ENCODE results near the gene TSPEAR.

Gene TSPEAR

GRCh38 chr21:44516342-44516741 lies 195.0 kb downstream of the TSPEAR start:
- H3K4me1 Mint-ChIP-seq (ENCODE audit: low read depth in 2 of 2): peaks cover 0 to 6% of the 10 kb centered on the region in 2 donors
- no peak overlapping the region for H3K27ac Mint-ChIP-seq
- H3K36me3 Mint-ChIP-seq (ENCODE audit: insufficient read depth): no peaks in the 10 kb centered on the region
- no peak for DNase-seq
- ATAC-seq (replicated peaks): no peak
- H3K4me3 Mint-ChIP-seq: no peak overlapping the region
- H3K9me3 Mint-ChIP-seq: no peaks in the 10 kb centered on the region
- H3K27me3 Mint-ChIP-seq: peaks cover 0 to 12% of the 10 kb centered on the region in 2 donors

GRCh38 chr21:44515359-44516165 lies 195.8 kb downstream of the TSPEAR start:
- Mint-ChIP-seq H3K27ac (no peak overlapping the region), H3K9me3 (no peaks in the 10 kb centered on the region), H3K4me3 (no peak overlapping the region), H3K27me3 (peaks cover 0 to 12% of the 10 kb centered on the region in 2 donors), H3K4me1 (ENCODE audit: low read depth in 2 of 2) (peaks cover under 1 to 6% of the 10 kb centered on the region in 2 donors), H3K36me3 (ENCODE audit: insufficient read depth) (no peaks in the 10 kb centered on the region)
- DNase-seq (no peak), ATAC-seq (replicated peaks) (no peak)

- peaks cover 3 to 6% of the 10 kb centered on the region in 2 donors for H3K4me1 Mint-ChIP-seq (ENCODE audit: low read depth in 2 of 2)
- no peaks in the 10 kb centered on the region for H3K36me3 Mint-ChIP-seq (ENCODE audit: insufficient read depth)
- no peak overlapping the region for H3K27ac Mint-ChIP-seq
- no peak for DNase-seq
- no peak overlapping the region for H3K4me3 Mint-ChIP-seq
- H3K9me3 Mint-ChIP-seq: no peaks in the 10 kb centered on the region
- no peak for ATAC-seq (replicated peaks)
- H3K27me3 Mint-ChIP-seq: peaks cover 0 to 7% of the 10 kb centered on the region in 2 donors
Observed at GRCh38 chr21:44514746-44515358, 196.5 kb downstream of the TSPEAR start.

GRCh38 chr21:44514218-44514520 lies 197.2 kb downstream of the TSPEAR start:
- Mint-ChIP-seq H3K4me1 (ENCODE audit: low read depth in 2 of 2) (peaks cover 3 to 6% of the 10 kb centered on the region in 2 donors), H3K36me3 (ENCODE audit: insufficient read depth) (no peaks in the 10 kb centered on the region), H3K4me3 (no peak overlapping the region), H3K27ac (no peak overlapping the region), H3K27me3 (peaks cover 0 to under 1% of the 10 kb centered on the region in 2 donors), H3K9me3 (no peaks in the 10 kb centered on the region)
- ATAC-seq (replicated peaks): no peak
- no peak for DNase-seq

GRCh38 chr21:44513389-44514217 lies 197.8 kb downstream of the TSPEAR start:
- no peak for DNase-seq
- H3K4me3 Mint-ChIP-seq: no peak overlapping the region
- no peaks in the 10 kb centered on the region for H3K36me3 Mint-ChIP-seq (ENCODE audit: insufficient read depth)
- no peak overlapping the region for H3K27ac Mint-ChIP-seq
- H3K4me1 Mint-ChIP-seq (ENCODE audit: low read depth in 2 of 2): peaks cover 3 to 6% of the 10 kb centered on the region in 2 donors
- ATAC-seq (replicated peaks): no peak
- H3K27me3 Mint-ChIP-seq: no peaks in the 10 kb centered on the region
- H3K9me3 Mint-ChIP-seq: no peaks in the 10 kb centered on the region

GRCh38 chr21:44512496-44513388 lies 198.6 kb downstream of the TSPEAR start:
- Mint-ChIP-seq H3K4me1 (ENCODE audit: low read depth in 2 of 2) (peaks cover 3 to 6% of the 10 kb centered on the region in 2 donors), H3K9me3 (no peaks in the 10 kb centered on the region), H3K4me3 (no peak overlapping the region), H3K27ac (peak overlapping the region in 1 of 2 donors; percentile 8), H3K36me3 (ENCODE audit: insufficient read depth) (no peaks in the 10 kb centered on the region), H3K27me3 (no peaks in the 10 kb centered on the region)
- no peak for ATAC-seq (replicated peaks)
- no peak for DNase-seq

- Mint-ChIP-seq H3K4me1 (ENCODE audit: low read depth in 2 of 2) (peaks cover 3 to 5% of the 10 kb centered on the region in 2 donors), H3K36me3 (ENCODE audit: insufficient read depth) (no peaks in the 10 kb centered on the region), H3K4me3 (no peak overlapping the region), H3K27ac (no peak overlapping the region), H3K27me3 (peaks cover 0 to 4% of the 10 kb centered on the region in 2 donors), H3K9me3 (no peaks in the 10 kb centered on the region)
- ATAC-seq (replicated peaks): no peak
- DNase-seq: no peak
Observed at GRCh38 chr21:44511938-44512275, 199.5 kb downstream of the TSPEAR start.

- no peak for ATAC-seq (replicated peaks)
- no peak for DNase-seq
- H3K4me3 Mint-ChIP-seq: peak overlapping the region in 1 of 2 donors; percentile 35
- H3K36me3 Mint-ChIP-seq (ENCODE audit: insufficient read depth): no peaks in the 10 kb centered on the region
- H3K27me3 Mint-ChIP-seq: peaks cover 0 to 10% of the 10 kb centered on the region in 2 donors
- peaks cover 2 to 3% of the 10 kb centered on the region in 2 donors for H3K4me1 Mint-ChIP-seq (ENCODE audit: low read depth in 2 of 2)
- H3K9me3 Mint-ChIP-seq: no peaks in the 10 kb centered on the region
- no peak overlapping the region for H3K27ac Mint-ChIP-seq
Observed at GRCh38 chr21:44511219-44511937, 200.0 kb downstream of the TSPEAR start.

GRCh38 chr21:44510508-44511218 lies 200.7 kb downstream of the TSPEAR start:
- no peaks in the 10 kb centered on the region for H3K36me3 Mint-ChIP-seq (ENCODE audit: insufficient read depth)
- peak; percentile 98 for ATAC-seq (replicated peaks)

GRCh38 chr21:44510109-44510507 lies 201.3 kb downstream of the TSPEAR start:
- H3K36me3 Mint-ChIP-seq (ENCODE audit: insufficient read depth): no peaks in the 10 kb centered on the region
- H3K27ac Mint-ChIP-seq: no peak overlapping the region
- peaks cover 2 to 3% of the 10 kb centered on the region in 2 donors for H3K4me1 Mint-ChIP-seq (ENCODE audit: low read depth in 2 of 2)
- H3K27me3 Mint-ChIP-seq: peaks cover 0 to 18% of the 10 kb centered on the region in 2 donors
- peak overlapping the region in 1 of 2 donors; percentile 35 for H3K4me3 Mint-ChIP-seq
- no peak for ATAC-seq (replicated peaks)
- H3K9me3 Mint-ChIP-seq: no peaks in the 10 kb centered on the region
- peak in 1 of 3 experiments; percentile 7 for DNase-seq

More at GRCh38 chr21:44510508-44511218, 200.7 kb downstream of the TSPEAR start:
- H3K4me3 Mint-ChIP-seq: peak overlapping the region in 1 of 2 donors; percentile 35
- no peaks in the 10 kb centered on the region for H3K9me3 Mint-ChIP-seq
- no peak overlapping the region for H3K27ac Mint-ChIP-seq
- H3K4me1 Mint-ChIP-seq (ENCODE audit: low read depth in 2 of 2): peaks cover 2 to 3% of the 10 kb centered on the region in 2 donors
- H3K27me3 Mint-ChIP-seq: peaks cover 0 to 17% of the 10 kb centered on the region in 2 donors
- DNase-seq: peak; percentile 81 to 86 (median 82)

GRCh38 chr21:44509539-44509938 lies 201.8 kb downstream of the TSPEAR start:
- H3K36me3 Mint-ChIP-seq (ENCODE audit: insufficient read depth): no peaks in the 10 kb centered on the region
- peaks cover 0 to 18% of the 10 kb centered on the region in 2 donors for H3K27me3 Mint-ChIP-seq
- H3K27ac Mint-ChIP-seq: no peak overlapping the region
- no peak for DNase-seq
- H3K4me1 Mint-ChIP-seq (ENCODE audit: low read depth in 2 of 2): peaks cover 2 to 3% of the 10 kb centered on the region in 2 donors
- ATAC-seq (replicated peaks): no peak
- H3K9me3 Mint-ChIP-seq: no peaks in the 10 kb centered on the region
- H3K4me3 Mint-ChIP-seq: no peak overlapping the region

Measured in effector memory CD8-positive, alpha-beta T cell (primary cell).